Transverse colon (tissue), 3 donors: Measurements from ENCODE around the gene PLA2G7.

Experiments used
- CTCF ChIP-seq, 5 experiments: fragments of 200-600 bp in 3 of 5; fragments of 450-650 bp in 2 of 5; sonication (generic) in 3 of 5; IDR thresholded peaks; 1 replicate in 2 of 5; 2 replicates in 3 of 5; pipeline ENCODE4 v1.5.1; 2016 to 2017; ENCODE audit warnings: antibody characterized with exemption in 5 of 5, inconsistent platforms in 3 of 5, mild to moderate bottlenecking in 2 of 5, moderate library complexity in 1 of 5
- EP300 ChIP-seq: sonication (generic); formaldehyde crosslinking; IDR thresholded peaks from one replicate; pipeline ENCODE4 v1.6.1; 2017; ENCODE audit warnings: antibody characterized with exemption, low read depth

GRCh38 chr6:46757214-46757596 lies 22.0 kb upstream of the PLA2G7 start:
- no peak for TF ChIP-seq CTCF (IDR thresholded peaks at IDR 0.05)
- TF ChIP-seq EP300: no peak
